Measurements from ENCODE around the gene ZDHHC9. TPM values are rescaled to one million over a fixed set of nuclear protein-coding genes. Genes with fewer than 3 reads are reported as not detected.

The ZDHHC9 gene
- 33.1 and 34.2 TPM in 2 replicates for total RNA-seq (ENCODE audit: low replicate concordance)

DNA sequence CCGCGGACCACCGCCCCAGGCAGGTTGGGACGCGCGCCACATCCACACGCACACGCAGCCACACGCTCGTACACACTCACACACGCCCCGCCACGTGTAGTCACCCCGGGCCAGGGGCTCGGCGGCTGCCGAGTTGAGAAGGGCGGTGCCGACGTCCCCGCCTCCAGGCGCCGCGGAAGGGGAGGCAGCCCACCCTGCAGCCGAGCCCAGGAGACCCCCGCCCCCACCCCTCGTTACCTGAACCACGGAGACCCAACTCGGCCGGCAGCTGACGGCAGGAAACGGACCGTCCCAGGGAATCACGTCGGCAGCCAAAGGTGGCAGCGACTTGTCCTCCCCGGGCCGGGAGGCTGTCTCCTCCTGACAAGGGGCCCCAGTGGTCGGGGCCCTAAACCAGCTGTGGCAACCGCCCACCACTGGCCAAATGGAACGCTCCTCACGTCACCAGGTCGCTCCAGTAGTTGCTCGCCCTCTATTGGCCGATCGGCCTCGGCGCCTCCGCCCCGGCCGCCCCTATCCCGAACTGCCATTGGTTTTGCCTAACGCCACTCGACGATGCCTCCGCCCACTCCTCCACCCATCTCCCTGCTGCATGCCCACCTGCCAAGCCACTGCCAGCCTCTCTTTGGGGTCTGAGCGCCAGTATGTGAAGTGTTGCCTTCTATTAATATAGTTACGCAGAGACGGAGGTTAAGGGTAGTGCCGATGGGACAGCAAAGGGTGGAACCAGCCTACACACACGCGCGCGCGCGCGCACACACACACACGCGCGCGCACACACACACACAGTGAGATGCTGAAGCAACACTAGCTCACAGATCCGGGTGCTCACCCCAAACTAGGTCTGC, at the start of gene ZDHHC9:
Gene ZDHHC9 (minus strand): TSS at position 428 of the 848 bp plus-strand sequence. CDS start 1,941 bp downstream, outside the sequence.
- no peak within 1 kb of the TSS for H3K27ac ChIP-seq
- peaks cover 13% of the 10 kb centered on the region for H3K4me1 ChIP-seq
- H3K9ac ChIP-seq: no peak within 1 kb of the TSS
- H3F3A ChIP-seq (ENCODE audit: low read depth): no peaks in the 10 kb centered on the region
- Mint-ChIP-seq H3K4me3 (peak within 1 kb of the TSS; percentile 97), H3K9me3 (no peaks in the 10 kb centered on the region), H3K27ac (peak within 1 kb of the TSS; percentile 80), H3K4me1 (peaks cover 38% of the 10 kb centered on the region), H3K27me3 (ENCODE audit: insufficient read depth, low read depth) (peaks cover 10% of the 10 kb centered on the region), H3K36me3 (peaks cover 5% of the 10 kb centered on the region)
- TF ChIP-seq EZH2 (IDR thresholded peaks at IDR 0.05) (no peak), EZH2phosphoT487 (IDR thresholded peaks at IDR 0.05) (no peak)
- TF ChIP-seq, protein P1, sequence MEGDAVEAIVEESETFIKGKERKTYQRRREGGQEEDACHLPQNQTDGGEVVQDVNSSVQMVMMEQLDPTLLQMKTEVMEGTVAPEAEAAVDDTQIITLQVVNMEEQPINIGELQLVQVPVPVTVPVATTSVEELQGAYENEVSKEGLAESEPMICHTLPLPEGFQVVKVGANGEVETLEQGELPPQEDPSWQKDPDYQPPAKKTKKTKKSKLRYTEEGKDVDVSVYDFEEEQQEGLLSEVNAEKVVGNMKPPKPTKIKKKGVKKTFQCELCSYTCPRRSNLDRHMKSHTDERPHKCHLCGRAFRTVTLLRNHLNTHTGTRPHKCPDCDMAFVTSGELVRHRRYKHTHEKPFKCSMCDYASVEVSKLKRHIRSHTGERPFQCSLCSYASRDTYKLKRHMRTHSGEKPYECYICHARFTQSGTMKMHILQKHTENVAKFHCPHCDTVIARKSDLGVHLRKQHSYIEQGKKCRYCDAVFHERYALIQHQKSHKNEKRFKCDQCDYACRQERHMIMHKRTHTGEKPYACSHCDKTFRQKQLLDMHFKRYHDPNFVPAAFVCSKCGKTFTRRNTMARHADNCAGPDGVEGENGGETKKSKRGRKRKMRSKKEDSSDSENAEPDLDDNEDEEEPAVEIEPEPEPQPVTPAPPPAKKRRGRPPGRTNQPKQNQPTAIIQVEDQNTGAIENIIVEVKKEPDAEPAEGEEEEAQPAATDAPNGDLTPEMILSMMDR (IDR thresholded peaks at IDR 0.05): no peak
- peaks cover 6% of the 10 kb centered on the region for H4K20me1 ChIP-seq (ENCODE audit: low read depth)
- H3K36me3 ChIP-seq: no peaks in the 10 kb centered on the region
- peak within 1 kb of the TSS; percentile 73 for H3K4me2 ChIP-seq
- peak within 1 kb of the TSS; percentile 60 for H2AFZ ChIP-seq (replicated peaks)
- H3K79me2 ChIP-seq (ENCODE audit: low read depth): peaks cover 32% of the 10 kb centered on the region
- no peaks in the 10 kb centered on the region for H3K9me3 ChIP-seq (ENCODE audit: low read depth)
- DNase-seq (ENCODE audit: low spot score): peak; percentile 93
- H3K4me3 ChIP-seq: peak within 1 kb of the TSS; percentile 63
- H3K27me3 ChIP-seq: no peaks in the 10 kb centered on the region

DNA sequence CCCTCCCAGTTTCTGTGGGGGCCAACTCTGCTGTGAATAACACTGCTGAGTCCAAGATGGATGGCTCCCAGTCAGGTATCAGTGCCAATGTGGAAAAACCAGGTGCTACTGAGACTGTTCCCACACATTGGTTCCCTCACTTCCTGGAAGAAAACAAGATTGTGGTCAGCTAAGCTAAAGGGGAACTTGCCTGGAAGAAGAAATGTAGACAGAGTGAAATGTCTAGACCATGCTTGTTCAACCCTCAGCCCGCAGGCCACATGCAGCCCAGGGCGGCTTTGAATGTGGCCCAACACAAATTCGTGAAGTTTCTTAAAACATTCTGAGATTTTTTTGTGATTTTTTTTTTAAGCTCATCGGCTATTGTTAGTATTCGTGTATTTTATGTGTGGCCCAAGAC, 33.7 kb upstream of the ZDHHC9 start:
- no peak overlapping the region for H3K27ac ChIP-seq
- Mint-ChIP-seq H3K9me3 (peaks cover 6% of the 10 kb centered on the region), H3K27me3 (ENCODE audit: insufficient read depth, low read depth) (no peaks in the 10 kb centered on the region), H3K4me3 (no peak overlapping the region), H3K36me3 (no peaks in the 10 kb centered on the region), H3K27ac (no peak overlapping the region), H3K4me1 (peaks cover 3% of the 10 kb centered on the region)
- TF ChIP-seq EZH2phosphoT487 (IDR thresholded peaks at IDR 0.05) (no peak), EZH2 (IDR thresholded peaks at IDR 0.05) (no peak)
- TF ChIP-seq, protein P1 (IDR thresholded peaks at IDR 0.05): no peak
- H3K4me1 ChIP-seq: no peaks in the 10 kb centered on the region
- no peaks in the 10 kb centered on the region for H3K27me3 ChIP-seq
- H3K4me2 ChIP-seq: no peak overlapping the region
- DNase-seq (ENCODE audit: low spot score): no peak
- no peaks in the 10 kb centered on the region for H3F3A ChIP-seq (ENCODE audit: low read depth)
- H3K36me3 ChIP-seq: no peaks in the 10 kb centered on the region
- H3K9me3 ChIP-seq (ENCODE audit: low read depth): no peaks in the 10 kb centered on the region
- no peaks in the 10 kb centered on the region for H3K79me2 ChIP-seq (ENCODE audit: low read depth)
- no peak overlapping the region for H2AFZ ChIP-seq (replicated peaks)
- no peak overlapping the region for H3K4me3 ChIP-seq
- H4K20me1 ChIP-seq (ENCODE audit: low read depth): no peaks in the 10 kb centered on the region
- no peak overlapping the region for H3K9ac ChIP-seq

GRCh38 chrX:129876771-129877305, 33.2 kb upstream of the ZDHHC9 start:
- no peak overlapping the region for H3K27ac Mint-ChIP-seq
- H3K27me3 ChIP-seq: no peaks in the 10 kb centered on the region
- DNase-seq (ENCODE audit: low spot score): no peak

More at GRCh38 chrX:129876771-129877305, 33.2 kb upstream of the ZDHHC9 start:
- Histone ChIP-seq H3K4me3 (no peak overlapping the region), H3K4me1 (no peaks in the 10 kb centered on the region), H3K9me3 (ENCODE audit: low read depth) (no peaks in the 10 kb centered on the region), H4K20me1 (ENCODE audit: low read depth) (no peaks in the 10 kb centered on the region), H3K79me2 (ENCODE audit: low read depth) (no peaks in the 10 kb centered on the region), H3K27ac (no peak overlapping the region), H3F3A (ENCODE audit: low read depth) (no peaks in the 10 kb centered on the region), H2AFZ (replicated peaks) (no peak overlapping the region), H3K4me2 (no peak overlapping the region), H3K9ac (no peak overlapping the region), H3K36me3 (no peaks in the 10 kb centered on the region)
- TF ChIP-seq, protein P1 (IDR thresholded peaks at IDR 0.05): no peak
- no peak for TF ChIP-seq EZH2phosphoT487 (IDR thresholded peaks at IDR 0.05)
- TF ChIP-seq EZH2 (IDR thresholded peaks at IDR 0.05): no peak
- H3K4me1 Mint-ChIP-seq: peaks cover 3% of the 10 kb centered on the region
- H3K4me3 Mint-ChIP-seq: no peak overlapping the region
- no peaks in the 10 kb centered on the region for H3K27me3 Mint-ChIP-seq (ENCODE audit: insufficient read depth, low read depth)
- H3K36me3 Mint-ChIP-seq: no peaks in the 10 kb centered on the region
- H3K9me3 Mint-ChIP-seq: peaks cover 6% of the 10 kb centered on the region

Measured in neural progenitor cell (in vitro differentiated cells).